A549 treated with Mapracorat at 1 μM for 4 hours (cell line): ENCODE results near the gene HSPA13. TPM values are rescaled to one million over a fixed set of nuclear protein-coding genes. Genes with fewer than 3 reads are reported as not detected.

Source experiments
- total RNA-seq: library from RNA; stranded (reverse); fragments of 200-300 nt; extraction: Qiagen RNA extraction; gene quantifications from 5 replicates; pipeline ENCODE4 v1.2.3, GENCODE V29; 2022

The HSPA13 gene
- 10.8 to 15.9 TPM (median 14.5 TPM) in 5 replicates for total RNA-seq

GRCh38 chr21:14382835-14383595 is at the start of gene HSPA13:
Gene HSPA13 (minus strand): TSS chr21:14383146. CDS start chr21:14383119, 27 bp downstream.

Other genes starting within 250 kb of the HSPA13 start
- not detected in 5 replicates for gene LIPI, start 172.2 kb downstream of the HSPA13 start, total RNA-seq
- gene RBM11, start 167.0 kb downstream of the HSPA13 start, total RNA-seq, result not detected in 5 replicates
- gene SAMSN1, start 163.2 kb upstream of the HSPA13 start, total RNA-seq, result not detected in 5 replicates